HT1080 (cell line): ENCODE measurements around the gene DHRS7B. TPM values are rescaled to one million over a fixed set of nuclear protein-coding genes. Genes with fewer than 3 reads are reported as not detected.
"Not testable (repeated sequence)": the region's sequence is repeated elsewhere in the genome, so short reads cannot be mapped to it uniquely, and the experiment has no call there.

Experiments
- DNase-seq: peaks from one replicate; pipeline ENCODE4 v3.0.0-alpha.2; 2015; ENCODE audit warnings: low read depth
- polyA plus RNA-seq, 2 experiments: library from polyadenylated mRNA; depleted of rRNA; stranded (reverse); fragments of >200 nt; gene quantifications; 2 replicates each; pipeline ENCODE4 v1.2.3, GENCODE V29; 2015
- total RNA-seq: library from RNA; depleted of rRNA; stranded (reverse); fragments of >200 nt; shearing (Covaris generic); gene quantifications from 2 replicates; pipeline ENCODE4 v1.2.3, GENCODE V29; 2014; rRNA removed

Gene DHRS7B, protein sequence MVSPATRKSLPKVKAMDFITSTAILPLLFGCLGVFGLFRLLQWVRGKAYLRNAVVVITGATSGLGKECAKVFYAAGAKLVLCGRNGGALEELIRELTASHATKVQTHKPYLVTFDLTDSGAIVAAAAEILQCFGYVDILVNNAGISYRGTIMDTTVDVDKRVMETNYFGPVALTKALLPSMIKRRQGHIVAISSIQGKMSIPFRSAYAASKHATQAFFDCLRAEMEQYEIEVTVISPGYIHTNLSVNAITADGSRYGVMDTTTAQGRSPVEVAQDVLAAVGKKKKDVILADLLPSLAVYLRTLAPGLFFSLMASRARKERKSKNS
- 8.1 and 11.2 TPM in 2 replicates for total RNA-seq
- polyA plus RNA-seq (2015; cell fraction: cytosol; rRNA removed): 9.1 and 10.9 TPM in 2 replicates
- 6.4 and 8.4 TPM in 2 replicates for polyA plus RNA-seq (2015; cell fraction: nucleus; rRNA removed)

- peak; percentile 85 for DNase-seq
Measured at GRCh38 chr17:21126645-21127508, at the start of gene DHRS7B. Gene DHRS7B (plus strand): TSS chr17:21126964. CDS start chr17:21126972, 8 bp downstream.

- DNase-seq: no peak
Measured at GRCh38 chr17:21077281-21077680, 49.5 kb upstream of the DHRS7B start.

- DNase-seq: no peak
Measured at GRCh38 chr17:21078016-21078780, 48.6 kb upstream of the DHRS7B start.

GRCh38 chr17:21079196-21079595 lies 47.6 kb upstream of the DHRS7B start:
- DNase-seq: no peak

DNA sequence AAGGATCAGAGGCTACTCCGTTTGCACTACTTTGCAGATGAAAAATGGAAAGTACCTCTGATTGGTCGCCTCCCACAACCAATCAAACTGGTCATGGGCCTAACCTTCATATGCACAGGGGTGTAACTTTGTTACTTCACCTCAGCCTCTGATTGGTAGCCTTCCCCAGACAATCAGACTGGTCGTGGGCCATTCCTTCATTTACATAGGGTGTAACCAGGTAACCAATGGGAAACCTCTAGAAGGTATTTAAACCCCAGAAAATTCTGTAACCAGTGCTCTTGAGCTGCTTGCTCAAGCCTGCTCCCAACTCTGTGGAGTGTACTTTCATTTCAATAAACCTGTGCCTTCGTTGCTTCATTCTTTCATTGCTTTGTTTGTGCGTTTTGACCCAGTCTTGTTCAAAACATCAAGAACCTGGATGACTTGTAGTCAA lies 44.7 kb upstream of the DHRS7B start:
- peak; percentile 72 for DNase-seq

DNA sequence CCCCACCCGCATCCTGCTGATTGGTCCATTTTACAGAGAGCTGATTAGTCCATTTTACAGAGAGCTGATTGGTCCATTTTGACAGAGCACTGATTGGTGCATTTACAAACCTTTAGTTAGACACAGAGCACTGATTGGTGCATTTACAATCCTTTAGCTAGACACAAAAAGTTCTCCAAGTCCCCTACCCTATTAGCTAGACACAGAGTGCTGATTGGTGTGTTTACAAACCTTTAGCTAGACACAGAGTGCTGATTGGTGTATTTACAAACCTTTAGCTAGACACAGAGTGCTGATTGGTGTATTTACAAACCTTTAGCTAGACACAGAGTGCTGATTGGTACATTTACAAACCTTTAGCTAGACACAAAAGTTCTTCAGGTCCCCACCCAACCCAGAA lies 41.5 kb upstream of the DHRS7B start:
- not testable (repeated sequence) for DNase-seq

- DNase-seq: no peak
Measured at GRCh38 chr17:21085707-21086106, 41.1 kb upstream of the DHRS7B start.

- DNase-seq: peak; percentile 77
Measured at GRCh38 chr17:21089145-21089544, 37.6 kb upstream of the DHRS7B start.

- DNase-seq: no peak
Measured at GRCh38 chr17:21089933-21090901, 36.5 kb upstream of the DHRS7B start.

GRCh38 chr17:21090902-21091618 lies 35.7 kb upstream of the DHRS7B start:
- DNase-seq: no peak

- no peak for DNase-seq
Measured at GRCh38 chr17:21094298-21094704, 32.5 kb upstream of the DHRS7B start.

GRCh38 chr17:21095735-21096134 lies 31.0 kb upstream of the DHRS7B start:
- no peak for DNase-seq

DNA sequence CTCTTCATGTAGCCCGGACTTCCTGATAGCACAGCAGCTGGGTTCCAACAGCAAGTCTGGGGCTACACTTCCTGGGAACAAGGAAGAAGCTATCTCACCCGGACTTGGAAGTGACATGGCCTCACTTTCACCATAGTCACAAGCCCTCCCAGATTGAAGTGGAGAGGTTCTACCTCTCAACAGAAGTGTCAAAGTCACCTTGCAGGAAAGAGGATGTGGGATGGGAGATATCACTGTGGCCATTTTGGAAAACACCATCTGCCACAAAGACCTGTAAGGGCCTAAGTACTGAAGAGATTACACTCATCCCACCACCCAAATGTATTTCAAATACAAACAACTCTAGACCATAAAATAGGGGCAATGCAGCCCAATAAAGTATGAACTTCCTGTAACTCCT lies 29.9 kb upstream of the DHRS7B start:
- no peak for DNase-seq

DNA sequence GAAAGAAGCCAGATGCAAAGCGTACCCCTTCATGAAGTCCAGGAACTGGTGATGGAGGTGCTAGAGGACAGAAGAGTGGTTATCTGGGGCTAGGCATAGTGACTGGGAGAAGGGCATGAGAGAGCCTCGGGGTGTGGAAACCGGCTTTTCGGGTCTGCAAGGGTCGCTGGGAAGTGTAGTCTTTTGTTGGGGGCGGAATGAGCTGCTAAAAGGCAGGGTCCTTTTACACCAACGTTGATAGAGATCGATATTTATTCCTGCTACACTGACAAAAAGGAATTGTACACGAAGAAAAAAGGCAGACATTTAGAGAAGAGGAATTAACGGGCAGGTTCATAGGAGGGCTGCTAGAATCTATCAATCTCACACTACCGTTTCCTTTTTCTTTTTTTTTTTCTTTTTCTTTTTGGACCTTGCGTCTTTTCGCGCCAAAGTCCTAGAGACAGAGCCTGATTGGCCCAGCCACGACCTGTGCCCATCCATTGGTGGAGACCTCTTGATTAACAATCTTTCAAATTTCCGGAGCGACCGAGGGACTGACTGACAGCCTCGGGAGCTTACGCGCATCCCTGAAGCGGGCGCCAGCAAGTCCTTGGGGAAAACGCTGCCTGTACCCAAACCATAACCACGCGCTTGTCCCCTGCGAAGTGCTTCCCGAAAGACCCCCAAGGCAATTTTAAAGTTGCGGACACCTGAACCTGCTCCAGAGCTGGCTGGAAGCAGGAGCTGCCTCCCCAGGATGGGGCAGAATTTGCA lies 27.7 kb upstream of the DHRS7B start:
- peak; percentile 85 for DNase-seq

- DNase-seq: no peak
Measured at GRCh38 chr17:21100636-21101035, 26.1 kb upstream of the DHRS7B start.

DNA sequence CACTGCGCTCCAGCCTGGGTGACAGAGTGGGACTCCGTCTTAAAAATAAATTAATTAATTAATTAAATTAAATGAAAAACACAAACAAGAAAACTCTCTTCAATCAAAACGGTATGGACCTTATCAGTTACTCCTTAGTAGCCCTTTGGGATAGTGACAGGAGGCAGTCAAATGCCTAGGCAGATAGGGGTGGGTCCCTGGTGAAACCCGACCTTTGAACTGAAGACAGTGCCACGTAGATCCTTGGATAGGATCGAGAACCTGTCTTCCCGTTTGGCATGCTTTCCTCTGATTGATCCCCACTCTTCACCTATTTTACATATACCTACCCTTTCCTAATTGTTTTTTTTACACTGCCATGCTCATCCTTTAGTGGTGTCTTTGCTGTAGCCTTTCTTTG lies 22.2 kb upstream of the DHRS7B start:
- no peak for DNase-seq

DNA sequence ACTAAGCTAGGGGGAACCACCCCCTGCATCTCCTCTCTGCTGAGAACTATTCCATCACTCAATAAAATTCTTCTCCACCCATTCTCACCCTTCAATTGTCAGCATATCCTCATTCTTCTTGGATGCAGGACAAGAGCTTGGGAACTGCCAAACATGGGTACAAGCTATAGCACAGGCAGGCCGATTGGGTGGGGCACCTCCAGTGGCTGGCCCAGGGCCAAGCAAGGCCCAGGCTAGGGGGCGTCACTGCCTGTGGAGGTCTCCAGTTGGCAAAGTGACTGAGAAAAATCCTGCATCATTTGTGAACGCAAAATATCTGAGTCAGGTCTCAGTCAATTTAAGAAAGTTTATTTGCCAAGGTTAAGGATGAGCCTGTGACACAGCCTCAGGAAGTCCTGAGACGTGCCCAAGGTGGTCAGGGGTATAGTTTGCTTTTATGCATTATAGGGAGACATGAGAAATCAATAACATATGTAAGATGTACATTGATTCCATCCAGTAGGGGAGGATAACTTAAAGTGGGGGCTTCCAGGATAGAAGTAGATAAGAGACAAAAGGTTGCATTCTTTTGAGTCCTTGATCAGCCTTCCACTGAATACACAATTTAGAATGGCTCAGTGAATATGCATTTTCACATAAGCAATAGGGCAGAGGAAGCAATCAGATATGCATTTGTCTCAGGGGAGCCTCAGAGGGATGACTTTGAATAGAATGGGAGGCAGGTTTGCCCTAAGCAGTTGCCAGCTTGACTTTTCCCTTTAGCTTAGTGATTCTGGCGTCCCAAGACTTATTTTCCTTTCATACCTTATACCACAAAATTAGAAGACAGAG lies 21.5 kb upstream of the DHRS7B start:
- no peak for DNase-seq

DNA sequence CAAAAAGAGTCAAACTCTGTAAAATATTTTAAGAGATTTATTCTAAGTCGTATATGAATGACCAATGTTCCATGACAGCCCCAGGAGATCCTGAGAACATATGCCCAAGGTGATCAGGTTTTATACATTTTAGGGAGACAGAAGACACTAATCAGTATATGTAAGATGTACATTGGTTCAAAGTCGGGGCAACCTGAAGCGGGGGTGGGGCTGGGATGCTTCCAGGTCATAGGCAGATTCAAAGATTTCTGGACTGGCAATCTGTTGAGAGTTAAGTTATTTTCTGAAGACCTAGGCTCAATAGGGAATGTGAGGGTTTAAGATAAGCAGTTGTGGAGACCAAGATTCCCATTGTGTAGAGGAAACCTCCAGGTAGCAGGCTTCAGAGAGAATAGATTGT lies 20.4 kb upstream of the DHRS7B start:
- DNase-seq: no peak
